Ovary (tissue), 9 donors: ENCODE results near the gene POT1. TPM values are rescaled to one million over a fixed set of nuclear protein-coding genes. Genes with fewer than 3 reads are reported as not detected.

Experiments
- DNase-seq, 5 donors: peaks; one replicate each; pipeline ENCODE4 v3.0.0-alpha.2; 2019 to 2020
- H3K27ac ChIP-seq, 2 donors: fragments of 200-600 bp; one replicate each; pipeline versions ENCODE4 v1.5.1 to v1.8.0; 2019 to 2022
- H3K27me3 ChIP-seq: fragments of 200-600 bp; one replicate; pipeline ENCODE4 v1.8.0; 2022
- H3K36me3 ChIP-seq: fragments of 200-600 bp; sonication (generic); one replicate; pipeline ENCODE4 v1.5.1; 2019
- H3K4me1 ChIP-seq: one replicate; pipeline ENCODE4 v1.8.1; 2013; ENCODE audit warnings: mild to moderate bottlenecking, moderate library complexity; ENCODE audit not compliant: insufficient read depth
- H3K4me3 ChIP-seq: fragments of 200-600 bp; sonication (generic); one replicate; pipeline ENCODE4 v1.5.1; 2017
- H3K9me3 ChIP-seq, 2 donors: fragments of 200-600 bp in 1 of 2; sonication (generic) in 1 of 2; one replicate each; pipeline versions ENCODE4 v1.5.1 to v1.8.1; 2013 to 2019; ENCODE audit warnings: mild to moderate bottlenecking in 1 of 2, moderate library complexity in 1 of 2
- CTCF ChIP-seq, 3 donors: fragments of 450-650 bp in 2 of 3; fragments of 200-600 bp in 1 of 3; IDR thresholded peaks; one replicate each; pipeline versions ENCODE4 v1.5.1 to v1.8.0; 2016 to 2022; ENCODE audit warnings: antibody characterized with exemption in 3 of 3, mild to moderate bottlenecking in 1 of 3
- EP300 ChIP-seq: sonication (generic); formaldehyde crosslinking; IDR thresholded peaks from one replicate; pipeline ENCODE4 v1.6.1; 2017; ENCODE audit warnings: antibody characterized with exemption
- POLR2A ChIP-seq: fragments of 450-650 bp; IDR thresholded peaks from one replicate; pipeline ENCODE4 v1.6.1; 2017; ENCODE audit warnings: antibody characterized with exemption, mild to moderate bottlenecking, moderate library complexity
- WGBS, 3 donors: extraction: QIAGEN DNeasy Blood & Tissue Kit in 1 of 3; methylation state at CpG; one replicate each; pipeline versions ENCODE4 v1.1.5 to v1.1.7; 2013 to 2017; 5-methylcytosine and 5-hydroxymethylcytosine counted together
- intact Hi-C, 4 donors: fragments of 100-400 bp; cut with DNase I; formaldehyde crosslinking; loops; one replicate each; pipeline versions ENCODE4 v1.11.0 to v1.15.1; 2022 to 2023
- polyA plus RNA-seq, 2 donors: library from polyadenylated mRNA; stranded (reverse); fragments of 200-250 nt in 1 of 2; fragments of 350-450 nt in 1 of 2; fragmentation: Illumina TruSeq in 1 of 2; extraction: RNeasy Lipid Tissue Mini Kit (QIAGEN cat#74804) in 1 of 2; gene quantifications; one replicate each; pipeline ENCODE4 v1.2.3, GENCODE V29; 2013 to 2014
- total RNA-seq, 7 donors: library from RNA; depleted of rRNA in 2 of 7; stranded (reverse); fragments of >200 nt in 2 of 7; fragmentation: NEBNext Ultra II Directional in 3 of 7; extraction: Animal tissue kit (Norgen Biotek cat#: 25700) in 3 of 7; gene quantifications; one replicate each; pipeline versions ENCODE4 v1.1.0 to v1.2.4, GENCODE V29; 2016 to 2023
- donor health status: DM: no; HTN: no; CAD: no; lungs with moderate emphysema.
- donor health status: DM: no; HTN: no; CAD: no.
- donor health status: Bipolar disorder and iron deficiency.
- donor health status: DM: yes; HTN: yes; CAD: no.
- donor health status: DM: no; HTN: no; CAD: no.
- donor health status: DM: yes; HTN: yes; CAD: no.

Gene POT1
- total and polyA plus RNA-seq, 9 donors: 12.3 to 33.0 (median 19.8) TPM

GRCh38 chr7:124808206-124808605 lies 121.4 kb downstream of the POT1 start:
- Histone ChIP-seq H3K9me3 (no peaks in the 10 kb centered on the region), H3K27me3 (no peaks in the 10 kb centered on the region), H3K36me3 (no peaks in the 10 kb centered on the region), H3K4me1 (no peaks in the 10 kb centered on the region), H3K4me3 (no peak overlapping the region), H3K27ac (no peak overlapping the region)
- 74 to 84% (median 84%) methylated on average over 5 of the region's 5 CpGs for WGBS, 3 donors
- intact Hi-C loops: no loop called here
- no peak for TF ChIP-seq EP300
- no peak for TF ChIP-seq CTCF (IDR thresholded peaks at IDR 0.05)
- TF ChIP-seq POLR2A: no peak
- DNase-seq: no peak

- WGBS, 3 donors: 84 to 96% (median 93%) methylated on average over 1 of the region's 1 CpG
- intact Hi-C loops: no loop called here
- DNase-seq: no peak
Measured at GRCh38 chr7:124801330-124801895, 128.2 kb downstream of the POT1 start.

GRCh38 chr7:124800386-124800785 lies 129.2 kb downstream of the POT1 start:
- Histone ChIP-seq H3K9me3 (no peaks in the 10 kb centered on the region), H3K4me3 (no peak overlapping the region), H3K27me3 (no peaks in the 10 kb centered on the region), H3K4me1 (no peaks in the 10 kb centered on the region), H3K36me3 (no peaks in the 10 kb centered on the region), H3K27ac (no peak overlapping the region)
- intact Hi-C loops: no loop called here
- DNase-seq: no peak
- WGBS, 3 donors: 48 to 55% (median 53%) methylated on average over 2 of the region's 2 CpGs
- TF ChIP-seq EP300 (no peak), POLR2A (no peak)

More at GRCh38 chr7:124801330-124801895, 128.2 kb downstream of the POT1 start:
- H3K4me3 ChIP-seq: no peak overlapping the region
- no peaks in the 10 kb centered on the region for H3K27me3 ChIP-seq
- H3K36me3 ChIP-seq: no peaks in the 10 kb centered on the region
- H3K4me1 ChIP-seq: no peaks in the 10 kb centered on the region
- TF ChIP-seq CTCF (IDR thresholded peaks at IDR 0.05): no peak
- TF ChIP-seq EP300: no peak
- TF ChIP-seq POLR2A: no peak
- no peaks in the 10 kb centered on the region for H3K9me3 ChIP-seq
- no peak overlapping the region for H3K27ac ChIP-seq

- TF ChIP-seq POLR2A (no peak), EP300 (no peak), CTCF (IDR thresholded peaks at IDR 0.05) (no peak)
- no peaks in the 10 kb centered on the region for H3K27me3 ChIP-seq
- H3K4me1 ChIP-seq: no peaks in the 10 kb centered on the region
- 90 to 95% (median 94%) methylated on average over 6 of the region's 6 CpGs for WGBS, 3 donors
- no peak overlapping the region for H3K27ac ChIP-seq
- intact Hi-C loops: no loop called here
- H3K4me3 ChIP-seq: no peak overlapping the region
- no peaks in the 10 kb centered on the region for H3K9me3 ChIP-seq
- DNase-seq: no peak
- H3K36me3 ChIP-seq: no peaks in the 10 kb centered on the region
Measured at GRCh38 chr7:124799448-124799847, 130.2 kb downstream of the POT1 start.

- 63 to 72% (median 68%) methylated on average over 2 of the region's 2 CpGs for WGBS, 3 donors
- no peak for TF ChIP-seq EP300
- TF ChIP-seq CTCF (IDR thresholded peaks at IDR 0.05): no peak
- no peaks in the 10 kb centered on the region for H3K4me1 ChIP-seq
- no peaks in the 10 kb centered on the region for H3K9me3 ChIP-seq
- intact Hi-C loops: no loop called here
- no peaks in the 10 kb centered on the region for H3K36me3 ChIP-seq
- H3K27ac ChIP-seq: no peak overlapping the region
- H3K4me3 ChIP-seq: no peak overlapping the region
- no peak for DNase-seq
- no peaks in the 10 kb centered on the region for H3K27me3 ChIP-seq
Measured at GRCh38 chr7:124796771-124797170, 132.9 kb downstream of the POT1 start.
